ENCODE data around the gene SLC25A15. TPM values are rescaled to one million over a fixed set of nuclear protein-coding genes. Genes with fewer than 3 reads are reported as not detected.
"Not testable (repeated sequence)": the region's sequence is repeated elsewhere in the genome, so short reads cannot be mapped to it uniquely, and the experiment has no call there.

Gene SLC25A15
- total RNA-seq, 1 experiment from 2014 or later: 20.9 TPM

DNA sequence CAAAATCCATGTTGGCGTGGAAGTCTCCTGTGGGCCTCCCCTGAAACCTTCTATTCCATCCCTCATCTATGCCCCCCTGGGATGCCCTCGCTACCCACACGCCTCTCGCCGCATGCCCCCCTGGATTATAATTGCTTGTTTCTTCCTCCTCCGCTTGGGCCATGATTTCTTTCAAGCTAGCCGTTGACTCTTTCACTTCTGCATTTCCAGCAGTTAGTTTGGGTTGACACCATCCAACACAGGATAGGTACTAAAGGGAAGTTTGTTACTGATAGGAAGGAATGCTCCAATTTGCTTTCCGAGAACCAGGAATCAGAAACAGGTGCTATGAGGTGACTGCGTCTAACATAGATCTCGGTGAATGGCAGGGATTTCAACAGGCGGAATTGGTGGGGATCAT is 7.7 kb upstream of the SLC25A15 start:
- DNase-seq (ENCODE audit: low read depth): no peak

DNA sequence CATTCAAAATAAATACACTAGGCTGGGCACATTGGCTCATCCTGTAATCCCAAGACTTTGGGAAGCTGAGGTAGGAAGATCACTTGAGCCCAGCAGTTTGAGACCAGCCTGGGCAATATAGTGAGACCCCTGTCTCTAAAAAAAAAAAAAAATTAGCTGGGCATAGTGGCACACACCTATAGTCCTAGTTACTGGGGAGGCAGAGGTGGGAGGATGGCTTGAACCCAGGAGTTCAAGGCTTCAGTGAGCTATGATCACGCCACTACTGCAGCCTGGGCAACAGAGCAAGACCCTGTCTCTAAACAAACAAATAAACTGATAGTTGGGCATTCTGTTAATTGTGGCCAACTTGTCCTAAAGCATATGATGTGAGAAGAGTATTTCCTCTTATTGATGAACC is 6.4 kb upstream of the SLC25A15 start:
- DNase-seq (ENCODE audit: low read depth): not testable (repeated sequence)

DNA sequence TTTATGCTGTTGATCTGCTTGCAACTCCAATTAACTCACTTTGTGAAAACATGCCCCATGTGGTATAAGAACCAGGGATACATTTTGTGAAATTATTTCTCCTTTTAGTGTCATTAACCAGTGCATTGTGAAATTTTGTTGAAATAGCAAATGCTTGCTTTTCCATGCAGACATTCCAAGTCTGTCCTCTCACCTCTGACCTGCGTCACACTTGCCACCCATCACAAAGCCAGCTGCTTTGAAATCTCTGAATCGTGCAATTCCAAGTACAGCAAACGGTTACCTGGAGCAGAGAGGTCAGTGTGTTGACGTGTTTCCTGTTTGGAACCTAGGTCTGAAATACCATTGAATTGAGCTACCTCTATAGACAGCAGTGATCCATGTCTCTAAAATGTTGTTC is 4.9 kb upstream of the SLC25A15 start:
- DNase-seq (ENCODE audit: low read depth): no peak

DNA sequence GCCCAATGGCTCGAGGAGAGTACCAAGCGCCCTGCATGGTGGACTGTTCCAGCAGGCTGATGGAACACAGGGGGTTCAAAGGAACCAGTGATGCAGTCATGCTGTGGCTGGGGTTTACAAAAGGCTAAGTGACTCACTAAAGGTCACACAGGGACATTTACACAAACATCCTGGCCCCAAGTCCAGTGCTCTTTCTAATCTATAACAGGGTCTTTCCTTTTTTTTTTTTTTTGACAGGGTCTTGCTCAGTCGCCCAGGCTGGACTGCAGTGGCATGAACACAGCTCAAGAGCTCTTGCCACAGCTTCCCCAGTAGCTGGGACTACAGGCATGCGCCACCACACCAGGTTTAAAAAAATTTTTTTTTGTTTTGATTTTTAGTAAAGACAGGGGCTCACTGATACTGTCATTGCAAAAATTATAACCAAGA is 2.8 kb upstream of the SLC25A15 start:
- no peak for DNase-seq (ENCODE audit: low read depth)

DNA sequence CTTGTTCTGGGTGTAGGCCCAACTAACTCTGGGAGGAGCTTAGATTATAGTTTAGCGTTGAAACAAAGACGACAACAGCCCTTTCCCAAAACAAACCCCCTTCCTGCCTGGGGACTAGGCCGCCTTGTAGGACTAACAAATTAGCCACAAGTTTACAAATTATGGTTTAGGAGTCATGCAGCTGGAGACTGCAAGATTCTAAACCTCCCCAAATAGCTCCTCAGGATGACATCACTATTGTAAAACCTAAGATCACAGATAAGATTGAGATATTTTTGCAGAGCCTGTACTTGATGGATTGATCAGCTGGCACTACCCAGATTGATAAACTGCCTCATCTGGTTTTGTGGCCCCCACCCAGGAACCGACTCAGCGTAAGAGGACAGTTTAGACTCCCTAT is 2.3 kb upstream of the SLC25A15 start:
- no peak for DNase-seq (ENCODE audit: low read depth)

DNA sequence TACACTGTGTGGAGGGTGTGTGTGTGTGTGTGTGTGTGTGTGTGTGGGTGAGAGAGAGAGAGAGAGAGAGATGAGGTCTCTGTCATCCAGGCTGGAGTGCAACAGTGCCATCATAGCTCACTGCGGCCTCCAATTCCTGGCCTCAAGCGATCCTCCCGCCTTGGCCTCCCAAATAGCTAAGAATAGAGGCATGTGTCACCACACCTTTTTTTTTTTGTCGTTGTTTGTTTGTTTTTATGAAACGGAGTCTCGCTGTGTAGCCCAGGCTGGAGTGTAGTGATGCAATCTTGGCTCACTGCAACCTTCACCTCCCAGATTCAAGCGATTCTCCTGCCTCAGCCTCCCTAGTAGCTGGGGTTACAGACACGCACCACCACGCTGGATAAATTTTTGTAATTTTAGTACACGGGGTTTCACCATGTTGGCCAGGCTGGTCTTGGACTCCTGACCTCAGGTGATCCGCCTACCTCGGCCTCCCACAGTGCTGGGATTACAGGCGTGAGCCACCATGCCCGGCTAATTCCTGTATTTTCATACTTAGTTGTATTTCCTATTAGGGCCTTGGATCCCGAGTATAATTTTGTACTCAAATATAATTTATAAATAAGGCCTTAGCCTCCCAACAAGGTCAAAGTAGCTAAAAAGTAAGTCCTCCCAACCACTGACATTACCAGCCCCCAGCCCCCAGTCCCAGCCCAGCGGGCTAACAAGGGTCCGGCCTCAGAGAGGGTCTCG is 704 bp upstream of the SLC25A15 start:
- DNase-seq (ENCODE audit: low read depth): not testable (repeated sequence)

DNA sequence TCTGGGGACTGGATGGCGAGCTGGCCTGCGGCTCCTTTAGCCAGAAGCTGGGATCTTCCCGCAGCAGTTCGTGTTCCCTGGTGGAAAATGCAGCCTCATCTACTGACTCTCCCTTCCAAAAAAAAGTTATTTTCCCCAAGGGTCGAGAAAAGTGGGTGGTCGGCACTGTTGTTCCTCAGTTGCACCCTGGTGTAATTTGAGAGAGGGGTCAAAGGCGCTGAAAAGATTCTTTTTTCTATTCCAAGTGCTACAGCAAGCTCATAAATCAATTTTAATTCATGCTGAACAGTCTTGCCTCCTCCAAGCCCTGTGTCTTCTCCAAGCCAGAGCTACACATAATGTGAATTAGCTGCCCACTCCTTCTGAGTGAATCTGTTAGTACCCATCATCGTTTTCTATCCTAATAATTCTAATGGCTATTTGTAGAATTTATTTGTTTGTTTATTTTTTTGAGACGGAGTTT is 774 bp downstream of the SLC25A15 start:
- no peak for DNase-seq (ENCODE audit: low read depth)

DNA sequence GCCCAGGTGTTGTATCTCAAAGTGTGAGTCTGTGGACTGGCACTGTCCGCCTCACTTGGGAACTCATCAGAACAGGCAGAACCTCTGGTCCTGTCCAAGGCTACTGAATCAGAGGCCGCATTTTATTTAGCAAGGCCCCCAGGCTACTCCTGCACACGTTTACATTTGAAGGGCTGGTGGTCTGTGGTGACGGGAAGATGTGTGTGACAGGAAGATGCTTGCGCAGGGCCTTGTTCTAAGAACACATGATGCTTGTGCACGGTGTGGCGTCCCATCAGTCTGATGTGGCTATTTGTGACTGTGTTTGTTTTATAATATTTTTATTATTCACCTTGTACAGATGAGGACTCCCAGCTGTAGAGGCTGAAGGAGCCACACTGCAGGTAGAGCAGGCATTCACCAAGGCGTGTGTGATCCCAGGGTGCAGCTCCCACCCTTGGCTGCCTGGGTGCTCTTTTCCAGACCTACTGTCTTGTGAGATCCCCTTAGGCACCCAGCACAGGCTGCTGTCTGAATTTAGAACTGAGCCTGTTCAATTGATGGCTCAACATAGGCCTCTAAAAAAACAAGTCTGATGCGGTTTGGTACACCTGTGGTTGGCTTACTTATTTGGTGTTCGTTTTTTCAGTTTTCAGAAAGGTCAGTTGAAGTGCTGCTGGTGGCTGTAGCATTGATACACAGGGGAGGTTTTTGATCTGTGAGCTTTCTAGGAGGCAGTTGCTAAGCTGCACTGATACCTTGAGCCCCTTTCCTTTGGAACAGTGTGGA is 3.1 kb downstream of the SLC25A15 start:
- no peak for DNase-seq (ENCODE audit: low read depth)

DNA sequence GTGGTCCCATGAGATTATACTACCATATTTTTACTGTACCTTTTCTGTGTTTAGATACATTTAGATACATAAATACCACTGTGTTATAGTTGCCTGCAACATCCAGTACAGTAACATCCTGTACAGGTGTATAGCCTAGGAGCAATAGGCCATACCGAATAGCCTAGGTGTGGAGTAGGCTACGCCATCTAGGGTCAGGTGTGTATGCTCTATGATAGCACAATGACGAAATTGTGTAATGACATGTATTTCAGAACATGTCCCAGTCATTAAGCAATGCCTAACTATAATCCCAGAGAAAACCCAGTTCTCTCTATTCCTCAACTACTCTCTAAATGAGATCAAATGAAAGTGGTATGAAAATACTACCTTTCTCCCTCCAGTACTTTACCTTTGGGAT is 3.9 kb downstream of the SLC25A15 start:
- DNase-seq (ENCODE audit: low read depth): no peak

DNA sequence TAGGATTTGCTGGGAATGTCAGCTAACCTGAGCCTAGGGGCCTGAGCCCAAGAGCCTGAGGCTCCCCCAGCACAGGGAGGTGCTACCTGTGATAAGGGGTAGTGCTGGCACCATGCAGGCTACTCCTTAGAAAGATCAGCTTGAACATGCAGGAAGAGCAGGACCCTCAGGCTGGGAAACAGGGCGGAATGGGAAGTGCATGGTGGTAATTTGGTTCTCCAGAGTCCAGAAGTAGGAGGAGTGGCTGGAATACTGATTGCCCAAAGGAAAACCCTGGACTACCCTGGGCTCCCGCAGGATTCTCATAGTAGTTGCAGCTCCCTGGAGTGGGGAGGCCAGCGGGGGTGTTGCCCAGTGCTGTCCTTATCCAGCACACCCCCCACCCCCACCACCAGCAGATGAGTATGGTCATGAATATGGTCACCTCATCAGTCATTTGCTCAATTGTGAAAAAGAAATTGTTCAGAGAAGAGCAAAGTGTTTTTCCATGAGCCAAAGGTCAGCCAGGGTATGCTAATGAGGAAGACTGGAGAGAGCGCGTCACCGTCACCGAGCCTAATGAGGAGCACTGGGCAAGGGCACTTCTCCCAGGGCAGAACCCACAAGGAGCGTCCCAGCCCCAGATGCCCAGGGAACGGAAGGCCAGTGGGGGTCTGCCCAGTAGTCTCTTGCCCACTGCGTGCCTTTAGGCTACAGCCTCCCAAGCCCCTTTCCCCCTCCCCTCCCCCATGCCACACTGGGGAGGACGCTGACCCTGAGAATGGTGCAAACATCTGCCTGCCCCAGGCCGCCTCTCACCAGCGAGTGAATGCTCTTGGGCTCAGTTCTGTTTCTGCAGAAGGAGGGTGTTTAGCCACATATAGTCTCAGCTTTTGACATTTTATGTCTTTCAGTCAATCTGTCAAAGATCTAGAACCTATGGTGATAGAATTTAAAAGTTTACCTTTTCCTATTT is 5.3 kb downstream of the SLC25A15 start:
- no peak for DNase-seq (ENCODE audit: low read depth)

DNA sequence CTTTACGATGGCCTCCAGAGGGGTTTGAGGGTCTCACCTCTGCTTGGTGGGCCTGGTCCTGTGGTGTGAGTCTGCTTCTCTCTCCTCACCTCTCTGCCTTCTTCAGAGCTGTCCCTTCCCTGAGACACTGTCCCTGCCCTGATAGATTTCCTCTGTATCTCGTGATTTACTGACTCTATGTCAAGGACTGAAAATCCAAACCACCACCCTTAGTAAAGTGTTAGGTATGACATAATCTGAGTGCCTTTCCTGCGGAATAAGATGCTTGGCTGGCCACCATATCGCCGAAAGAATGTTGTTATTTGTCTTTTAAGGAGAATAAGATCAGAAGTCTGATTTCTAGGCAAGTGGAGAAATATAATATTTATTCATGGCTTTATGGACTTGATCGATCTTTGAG is 7.2 kb downstream of the SLC25A15 start:
- DNase-seq (ENCODE audit: low read depth): no peak

DNA sequence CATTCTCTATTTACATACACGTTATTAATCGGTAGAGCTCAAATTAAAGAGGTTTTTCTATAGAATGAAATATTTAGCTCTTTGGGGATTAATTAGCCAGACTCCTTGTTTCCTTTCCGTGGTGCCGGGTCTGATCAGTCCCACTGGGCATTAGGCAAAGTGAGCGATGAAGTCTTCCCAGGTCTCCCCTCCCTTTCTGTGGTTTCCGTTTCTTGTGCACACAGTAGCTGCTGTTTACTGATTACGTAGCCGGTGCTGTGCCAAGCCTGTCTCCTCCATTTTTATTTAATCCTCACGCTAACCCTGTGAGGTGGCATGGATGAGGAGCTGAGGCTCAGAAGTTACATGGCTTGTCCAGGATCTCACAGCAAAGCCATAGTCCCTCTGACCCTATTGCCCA is 9.0 kb downstream of the SLC25A15 start:
- no peak for DNase-seq (ENCODE audit: low read depth)

DNA sequence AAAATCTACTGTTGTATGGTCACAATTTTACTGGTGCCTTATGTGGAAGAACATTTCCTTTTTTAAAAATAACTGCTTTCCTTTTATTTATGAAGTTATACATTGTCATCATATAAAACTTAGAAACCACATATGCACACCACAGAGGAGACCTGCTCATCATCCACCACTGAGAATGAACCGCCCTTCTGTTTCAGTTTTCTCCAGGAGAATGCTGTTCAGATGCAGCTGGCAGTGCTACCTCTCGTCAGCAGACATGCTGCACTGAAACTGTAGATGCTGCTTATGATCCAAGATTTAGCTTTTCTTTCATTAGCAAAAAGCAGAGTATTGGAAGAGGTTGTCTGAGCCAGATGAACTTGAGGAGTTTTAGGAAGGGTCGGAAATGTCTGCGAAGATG is 10.1 kb downstream of the SLC25A15 start:
- no peak for DNase-seq (ENCODE audit: low read depth)

DNA sequence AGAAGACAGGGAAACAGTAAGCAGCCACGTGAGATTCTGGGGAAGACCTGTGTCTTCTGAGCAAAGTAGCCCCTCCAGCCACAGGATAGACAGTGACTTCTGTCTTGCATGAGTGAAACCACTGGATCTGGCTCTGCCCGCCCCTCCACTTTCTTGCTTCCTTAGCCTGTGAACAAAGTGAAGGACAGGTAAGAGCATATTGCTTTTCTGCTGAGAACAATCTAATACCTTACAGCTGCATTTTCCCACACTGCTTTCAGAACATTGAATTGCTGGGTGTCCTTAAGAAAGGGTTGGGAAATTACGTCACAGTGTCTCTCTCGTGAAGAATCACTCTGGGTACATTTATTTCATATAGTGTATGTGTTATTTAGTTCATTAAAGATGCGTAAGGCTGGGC is 11.1 kb downstream of the SLC25A15 start:
- no peak for DNase-seq (ENCODE audit: low read depth)

DNA sequence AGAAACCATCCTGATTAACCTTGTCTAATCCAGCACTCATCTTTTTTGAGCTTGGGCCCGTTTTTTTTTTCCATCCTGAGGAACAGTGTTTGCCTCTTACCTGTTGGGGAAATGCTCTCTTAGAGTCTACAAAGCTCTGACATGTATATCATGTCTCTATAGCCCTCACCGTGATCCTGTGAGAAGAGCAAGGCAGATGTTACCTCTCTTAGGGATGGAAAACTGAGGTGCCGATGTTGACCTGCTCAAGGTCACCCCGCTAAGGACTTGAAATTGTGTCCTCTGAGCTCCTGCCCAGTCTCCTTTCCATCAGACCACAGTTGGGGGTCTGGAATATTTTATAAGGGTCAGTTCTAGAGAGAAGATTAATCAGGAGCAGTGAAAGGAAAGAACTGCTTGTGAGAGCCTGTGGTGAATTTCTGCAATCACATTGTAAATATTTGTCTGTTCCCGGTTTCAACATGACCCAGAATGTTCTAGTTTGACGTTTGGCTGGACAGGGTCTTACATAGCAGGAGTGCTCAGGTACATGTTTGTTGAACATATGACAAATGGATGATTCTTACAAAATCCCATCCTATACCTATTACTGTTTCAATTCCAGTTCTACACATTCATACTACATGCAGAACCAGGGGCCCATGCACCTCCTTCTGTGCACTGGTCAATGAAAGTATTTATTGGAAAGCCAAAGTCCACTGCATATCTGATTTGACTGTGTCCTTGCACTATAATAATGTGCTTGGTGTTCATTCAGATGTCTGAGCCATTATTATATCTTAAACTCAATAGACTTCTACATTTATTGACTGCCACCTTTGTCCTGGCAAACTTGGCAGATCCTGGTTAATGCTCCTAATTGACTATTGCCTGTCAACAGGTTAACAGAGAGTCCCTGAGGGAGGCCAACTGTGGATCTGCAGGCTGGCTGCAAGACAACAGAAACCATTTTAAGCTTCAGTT is 12.1 kb downstream of the SLC25A15 start:
- no peak for DNase-seq (ENCODE audit: low read depth)

DNA sequence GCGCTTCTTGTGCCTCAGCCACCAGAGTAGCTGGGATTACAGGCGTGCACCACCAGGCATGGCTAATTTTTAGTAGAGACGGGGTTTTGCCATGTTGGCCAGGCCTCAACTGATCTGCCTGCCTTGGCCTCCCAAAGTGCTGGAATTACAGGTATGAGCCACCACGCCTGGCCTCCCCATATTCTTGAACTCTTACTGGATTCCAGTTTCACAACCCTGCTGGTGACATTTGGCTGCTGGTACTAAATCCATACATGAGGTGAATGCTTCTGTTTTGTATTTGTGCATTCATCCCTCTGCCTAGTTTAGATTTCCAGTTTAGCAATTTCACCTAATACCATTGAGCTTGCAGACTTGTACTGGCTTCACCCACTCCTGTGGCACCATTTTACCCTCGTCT is 13.9 kb downstream of the SLC25A15 start:
- DNase-seq (ENCODE audit: low read depth): no peak

DNA sequence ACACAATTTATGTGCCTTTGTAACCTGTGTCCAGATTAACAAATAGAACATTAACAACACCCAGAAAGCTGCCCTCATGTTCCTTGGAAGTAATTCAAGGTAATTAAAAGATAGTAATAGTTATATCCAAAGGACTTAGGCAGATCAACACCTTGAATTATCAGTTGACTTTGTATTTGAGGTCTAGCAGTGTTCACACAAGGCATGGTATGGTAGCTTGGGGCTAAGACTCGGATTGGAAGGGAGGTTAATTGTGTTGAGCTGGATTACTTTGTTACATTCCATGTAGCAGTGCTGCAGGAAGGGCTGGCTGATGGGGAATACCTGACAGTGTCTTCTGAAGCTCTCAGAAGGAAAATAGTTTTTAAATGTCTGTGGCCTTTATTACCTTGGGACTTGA is 16.8 kb downstream of the SLC25A15 start:
- DNase-seq (ENCODE audit: low read depth): no peak

DNA sequence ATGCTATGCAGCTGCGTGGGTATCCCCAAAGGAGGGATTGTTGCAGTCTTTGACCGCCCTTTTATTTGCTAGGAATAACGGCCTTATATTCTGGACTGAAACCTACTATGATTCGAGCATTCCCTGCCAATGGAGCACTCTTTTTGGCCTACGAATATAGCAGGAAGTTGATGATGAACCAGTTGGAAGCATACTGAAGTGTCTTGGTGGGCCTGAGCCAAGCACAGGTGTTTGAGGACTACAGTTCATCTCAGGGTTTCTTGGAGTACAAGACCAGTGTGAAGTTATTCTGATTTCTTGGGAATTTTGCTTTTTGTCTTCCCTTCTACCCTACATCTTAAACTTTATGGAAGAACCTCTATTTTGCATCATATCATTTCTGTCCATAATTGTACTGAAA is 20.1 kb downstream of the SLC25A15 start:
- DNase-seq (ENCODE audit: low read depth): no peak

DNA sequence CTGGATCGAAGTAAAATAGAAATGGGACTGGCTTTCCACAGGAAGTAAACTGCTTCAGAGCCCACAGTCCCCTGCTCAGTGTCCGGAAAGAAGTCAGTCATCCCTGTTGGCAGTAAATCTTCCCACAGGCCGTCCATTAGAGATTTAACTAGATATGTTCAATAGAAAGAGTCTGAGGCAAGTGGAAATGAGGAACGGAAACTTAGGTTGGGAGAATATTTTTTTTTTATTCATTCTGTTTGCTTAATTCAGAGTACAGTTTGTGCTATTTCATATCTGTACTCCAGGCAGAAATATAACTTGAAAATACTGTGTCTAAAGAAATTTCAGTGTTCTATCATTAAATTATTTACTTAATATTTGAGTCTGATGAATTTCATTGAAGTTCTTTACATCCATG is 22.7 kb downstream of the SLC25A15 start:
- no peak for DNase-seq (ENCODE audit: low read depth)

DNA sequence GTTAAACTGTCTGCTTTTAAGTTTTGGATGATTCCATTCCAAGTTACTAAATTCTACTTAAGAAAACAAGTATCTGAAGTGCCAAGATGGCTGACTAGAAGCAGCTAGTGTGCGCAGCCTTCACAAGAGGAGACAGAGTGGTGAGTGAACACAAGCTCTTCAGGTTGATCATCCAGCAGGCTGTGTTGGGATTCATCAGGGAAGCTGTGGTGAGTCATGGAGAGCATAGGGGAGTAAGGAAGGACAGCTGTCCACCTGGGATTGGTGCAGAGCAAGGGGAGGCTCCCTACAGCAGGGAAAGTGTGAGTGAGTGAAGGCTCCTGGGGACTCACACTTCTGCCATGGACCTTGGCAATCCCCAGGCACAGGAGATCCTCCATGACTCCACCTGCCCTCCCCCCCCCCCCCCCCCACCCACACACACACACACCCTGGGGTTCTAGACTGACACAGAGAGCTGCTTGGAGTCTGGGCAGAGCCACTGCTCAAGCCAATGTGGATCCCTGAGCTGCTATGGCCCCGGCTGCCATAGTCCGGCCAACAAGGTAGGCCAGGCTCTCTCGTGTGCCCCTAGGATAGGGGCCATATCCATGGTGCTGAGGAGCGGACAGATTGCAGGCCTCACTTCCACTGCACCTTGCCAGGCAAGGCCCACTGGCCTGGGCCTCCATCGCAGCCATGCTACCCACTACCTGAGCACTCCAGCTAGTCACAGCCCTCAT is 23.5 kb downstream of the SLC25A15 start:
- DNase-seq (ENCODE audit: low read depth): peak; percentile 44
